GM21528 (cell line): ENCODE data around the gene PTPRN2.

Experiments
- ATAC-seq: cut with Tn5 transposase; IDR thresholded peaks from one replicate; pipeline ENCODE4 v1.9.1; 2021; ENCODE audit warnings: mild to moderate bottlenecking, moderate library complexity; ENCODE audit not compliant: unreplicated experiment, low FRiP score

The PTPRN2 gene

GRCh38 chr7:158120316-158120715 lies 467.3 kb downstream of the PTPRN2 start:
- no peak for ATAC-seq

GRCh38 chr7:158117341-158118222 lies 470.0 kb downstream of the PTPRN2 start:
- ATAC-seq, result no peak

- ATAC-seq, result no peak
Observed at GRCh38 chr7:158116235-158116634, 471.4 kb downstream of the PTPRN2 start.

- no peak for ATAC-seq
Observed at GRCh38 chr7:158114056-158114850, 473.4 kb downstream of the PTPRN2 start.

- no peak for ATAC-seq
Observed at GRCh38 chr7:158113321-158114025, 474.1 kb downstream of the PTPRN2 start.

GRCh38 chr7:158112571-158113320 lies 474.9 kb downstream of the PTPRN2 start:
- no peak for ATAC-seq

- no peak for ATAC-seq
Observed at GRCh38 chr7:158111906-158112570, 475.6 kb downstream of the PTPRN2 start.

- ATAC-seq, result no peak
Observed at GRCh38 chr7:158111049-158111751, 476.4 kb downstream of the PTPRN2 start.

GRCh38 chr7:158110661-158111048 lies 477.0 kb downstream of the PTPRN2 start:
- ATAC-seq, result no peak

GRCh38 chr7:158110034-158110590 lies 477.5 kb downstream of the PTPRN2 start:
- ATAC-seq, result no peak

GRCh38 chr7:158109364-158110033 lies 478.1 kb downstream of the PTPRN2 start:
- ATAC-seq, result no peak

GRCh38 chr7:158108646-158109293 lies 478.9 kb downstream of the PTPRN2 start:
- ATAC-seq, result no peak

- ATAC-seq, result no peak
Observed at GRCh38 chr7:158107806-158108205, 479.8 kb downstream of the PTPRN2 start.

- no peak for ATAC-seq
Observed at GRCh38 chr7:158106272-158106671, 481.4 kb downstream of the PTPRN2 start.

- no peak for ATAC-seq
Observed at GRCh38 chr7:158103378-158103777, 484.2 kb downstream of the PTPRN2 start.

- no peak for ATAC-seq
Observed at GRCh38 chr7:158102897-158103296, 484.7 kb downstream of the PTPRN2 start.

GRCh38 chr7:158101821-158102450 lies 485.7 kb downstream of the PTPRN2 start:
- no peak for ATAC-seq
